ENCODE measurements around the gene RYR2. TPM values are rescaled to one million over a fixed set of nuclear protein-coding genes. Genes with fewer than 3 reads are reported as not detected.

The RYR2 gene
- total and polyA plus RNA-seq, 2 donors (not counting 1 experiment from before 2014, with no cell fraction given) = not detected

- ChIA-PET CTCF (no interaction called here), POLR2A (no interaction called here)
- no peaks in the 10 kb centered on the region for H3K4me1 Mint-ChIP-seq
- no peak for ATAC-seq (ENCODE audit: low read depth)
- H3K27ac Mint-ChIP-seq = no peak overlapping the region
- Histone ChIP-seq H3K4me3 (ENCODE audit: control extremely low read depth in 1 of 5, extremely low read depth in 1 of 5, insufficient read depth in 1 of 5, low read depth in 2 of 5, low read length in 4 of 5) (no peak overlapping the region), H3K79me2 (ENCODE audit: control insufficient read depth, insufficient read depth, low read length) (no peaks in the 10 kb centered on the region), H4K20me1 (ENCODE audit: control insufficient read depth, insufficient read depth, low read length, poor library complexity, severe bottlenecking) (no peaks in the 10 kb centered on the region), H3K36me3 (replicated peaks in 1 of 2; ENCODE audit: control extremely low read depth in 1 of 2, control insufficient read depth in 1 of 2, extremely low read depth in 1 of 2, insufficient read depth in 2 of 2, low read length in 1 of 2) (no peaks in the 10 kb centered on the region), H3K4me1 (ENCODE audit: control insufficient read depth in 2 of 2, insufficient read depth in 2 of 2, low read length in 2 of 2) (no peaks in the 10 kb centered on the region), H3K27me3 (replicated peaks in 1 of 4; ENCODE audit: control extremely low read depth in 1 of 4, control insufficient read depth in 3 of 4, insufficient read depth in 4 of 4, low read length in 3 of 4) (no peaks in the 10 kb centered on the region), H3K27ac (ENCODE audit: low read length in 2 of 2) (no peak overlapping the region), H3K9ac (ENCODE audit: low read length) (no peak overlapping the region), H2AFZ (ENCODE audit: insufficient read depth, low read depth, low read length, poor library complexity, severe bottlenecking) (no peak overlapping the region), H3K4me2 (replicated peaks; ENCODE audit: low read depth, low read length, poor library complexity, severe bottlenecking) (no peak overlapping the region), H3K9me3 (ENCODE audit: control extremely low read depth in 1 of 3, control insufficient read depth in 2 of 3, insufficient read depth in 1 of 3, low read length in 2 of 3) (peaks cover 0 to 4% (median 2%) of the 10 kb centered on the region in 3 donors)
- intact Hi-C loops (cut with micrococcal nuclease) = no loop called here
- H3K4me3 Mint-ChIP-seq = no peak overlapping the region
- DNase-seq = no peak
- no peaks in the 10 kb centered on the region for H3K27me3 Mint-ChIP-seq
- TF ChIP-seq EZH2 (IDR thresholded peaks at IDR 0.05; ENCODE audit: borderline replicate concordance, insufficient read depth, low read depth, low read length, poor library complexity, severe bottlenecking) (no peak), CTCF (IDR thresholded peaks at IDR 0.05) (no peak)
- H3K9me3 Mint-ChIP-seq (ENCODE audit: insufficient read depth) = no peaks in the 10 kb centered on the region
These were observed 96.6 kb downstream of the RYR2 start for GRCh38 chr1:237138551-237138950.

GRCh38 chr1:237139732-237140131 is 97.7 kb downstream of the RYR2 start:
- Histone ChIP-seq H3K9ac (ENCODE audit: low read length) (no peak overlapping the region), H4K20me1 (ENCODE audit: control insufficient read depth, insufficient read depth, low read length, poor library complexity, severe bottlenecking) (no peaks in the 10 kb centered on the region), H3K4me2 (replicated peaks; ENCODE audit: low read depth, low read length, poor library complexity, severe bottlenecking) (no peak overlapping the region), H3K4me1 (ENCODE audit: control insufficient read depth in 2 of 2, insufficient read depth in 2 of 2, low read length in 2 of 2) (no peaks in the 10 kb centered on the region), H3K9me3 (ENCODE audit: control extremely low read depth in 1 of 3, control insufficient read depth in 2 of 3, insufficient read depth in 1 of 3, low read length in 2 of 3) (peaks cover 0 to 4% (median 0%) of the 10 kb centered on the region in 3 donors), H2AFZ (ENCODE audit: insufficient read depth, low read depth, low read length, poor library complexity, severe bottlenecking) (no peak overlapping the region), H3K36me3 (replicated peaks in 1 of 2; ENCODE audit: control extremely low read depth in 1 of 2, control insufficient read depth in 1 of 2, extremely low read depth in 1 of 2, insufficient read depth in 2 of 2, low read length in 1 of 2) (no peaks in the 10 kb centered on the region), H3K79me2 (ENCODE audit: control insufficient read depth, insufficient read depth, low read length) (no peaks in the 10 kb centered on the region), H3K4me3 (ENCODE audit: control extremely low read depth in 1 of 5, extremely low read depth in 1 of 5, insufficient read depth in 1 of 5, low read depth in 2 of 5, low read length in 4 of 5) (no peak overlapping the region), H3K27me3 (replicated peaks in 1 of 4; ENCODE audit: control extremely low read depth in 1 of 4, control insufficient read depth in 3 of 4, insufficient read depth in 4 of 4, low read length in 3 of 4) (no peaks in the 10 kb centered on the region), H3K27ac (ENCODE audit: low read length in 2 of 2) (no peak overlapping the region)
- POLR2A ChIA-PET = no interaction called here
- ATAC-seq (ENCODE audit: low read depth) (no peak), DNase-seq (no peak)
- no peak for TF ChIP-seq EZH2 (IDR thresholded peaks at IDR 0.05; ENCODE audit: borderline replicate concordance, insufficient read depth, low read depth, low read length, poor library complexity, severe bottlenecking)
- CTCF ChIA-PET = no interaction called here
- no peak overlapping the region for H3K27ac Mint-ChIP-seq
- no peaks in the 10 kb centered on the region for H3K27me3 Mint-ChIP-seq
- H3K4me3 Mint-ChIP-seq = no peak overlapping the region
- no peaks in the 10 kb centered on the region for H3K9me3 Mint-ChIP-seq (ENCODE audit: insufficient read depth)
- intact Hi-C loops (cut with micrococcal nuclease) = no loop called here
- H3K4me1 Mint-ChIP-seq = no peaks in the 10 kb centered on the region
- 75% methylated on average over 6 of the region's 8 CpGs for WGBS (ENCODE audit: insufficient coverage)
